WTC11 (cell line): ENCODE results near the gene LDLRAD3. TPM values are rescaled to one million over a fixed set of nuclear protein-coding genes. Genes with fewer than 3 reads are reported as not detected.

ENCODE experiments used
- ATAC-seq: fragments of 200-7000 bp; cut with Tn5 transposase; 2 replicates; pipeline ENCODE4 v1.10.0; 2021; ENCODE audit warnings: mild to moderate bottlenecking, moderate library complexity
- CTCF ChIA-PET: fragments of 300-600 bp; sonication (Branson Sonifier 250); formaldehyde crosslinking; loops from one replicate; lab custom pipeline; 2021; ENCODE audit warnings: antibody characterized with exemption; lab: Charles Lee
- POLR2A ChIA-PET: fragments of 350-600 bp; sonication (Branson Sonifier 250); formaldehyde crosslinking; loops from one replicate; lab custom pipeline; 2021; ENCODE audit warnings: antibody characterized with exemption; lab: Charles Lee
- DNase-seq: peaks from one replicate; pipeline ENCODE4 v3.0.0; 2021; ENCODE audit warnings: low spot score
- H3K27ac Mint-ChIP-seq: 2 replicates; pipeline ENCODE4 v1.8.0; 2021; ENCODE audit warnings: mixed read lengths
- H3K27me3 Mint-ChIP-seq: 2 replicates; pipeline ENCODE4 v1.8.0; 2021; ENCODE audit warnings: low read depth, mild to moderate bottlenecking, moderate library complexity, mixed read lengths
- H3K36me3 Mint-ChIP-seq: 2 replicates; pipeline ENCODE4 v1.8.0; 2021; ENCODE audit warnings: mixed read lengths
- H3K4me1 Mint-ChIP-seq: 2 replicates; pipeline ENCODE4 v1.8.0; 2022; ENCODE audit warnings: mixed read lengths
- H3K4me3 Mint-ChIP-seq: 2 replicates; pipeline ENCODE4 v1.8.0; 2021; ENCODE audit warnings: mild to moderate bottlenecking, moderate library complexity, mixed read lengths
- H3K9me3 Mint-ChIP-seq: 2 replicates; pipeline ENCODE4 v1.8.0; 2021; ENCODE audit warnings: mixed read lengths
- ATF1 ChIP-seq: sonication (generic); formaldehyde crosslinking; IDR thresholded peaks from 2 replicates; pipeline ENCODE4 v1.8.1; 2023; ENCODE audit warnings: mild to moderate bottlenecking, moderate library complexity, missing genetic modification reagents
- CDX4 ChIP-seq: fragments of 250-450 bp; sonication (Bioruptor Pico); IDR thresholded peaks from 2 replicates; pipeline ENCODE4 v1.9.0; 2021; ENCODE audit warnings: moderate library complexity, mild to moderate bottlenecking, inconsistent platforms, borderline replicate concordance
- CREB1 ChIP-seq: sonication (generic); formaldehyde crosslinking; IDR thresholded peaks from 2 replicates; pipeline ENCODE4 v1.8.0; 2023; ENCODE audit warnings: mild to moderate bottlenecking, missing genetic modification reagents
- CREM ChIP-seq: sonication (generic); formaldehyde crosslinking; IDR thresholded peaks from 2 replicates; pipeline ENCODE4 v1.8.1; 2022; ENCODE audit warnings: mild to moderate bottlenecking, missing genetic modification reagents, moderate library complexity
- ESRRA ChIP-seq: sonication (generic); formaldehyde crosslinking; IDR thresholded peaks from 2 replicates; pipeline ENCODE4 v1.8.1; 2022; ENCODE audit warnings: mild to moderate bottlenecking, missing genetic modification reagents, borderline replicate concordance
- FOXJ3 ChIP-seq: sonication (generic); formaldehyde crosslinking; IDR thresholded peaks from 2 replicates; pipeline ENCODE4 v1.9.0; 2021; ENCODE audit warnings: missing genetic modification reagents, mild to moderate bottlenecking, borderline replicate concordance
- FOXK1 ChIP-seq: sonication (generic); formaldehyde crosslinking; IDR thresholded peaks from 2 replicates; pipeline ENCODE4 v1.8.0; 2022; ENCODE audit warnings: mild to moderate bottlenecking, moderate library complexity, missing genetic modification reagents
- FOXP1 ChIP-seq: sonication (generic); formaldehyde crosslinking; IDR thresholded peaks from 2 replicates; pipeline ENCODE4 v1.8.0; 2022; ENCODE audit warnings: missing genetic modification reagents, mild to moderate bottlenecking, moderate library complexity, borderline replicate concordance
- FOXP4 ChIP-seq: sonication (generic); formaldehyde crosslinking; IDR thresholded peaks from 2 replicates; pipeline ENCODE4 v1.8.0; 2022; ENCODE audit warnings: mild to moderate bottlenecking, missing genetic modification reagents
- MXD4 ChIP-seq: fragments of 250-450 bp; sonication (Bioruptor Pico); IDR thresholded peaks from 2 replicates; pipeline ENCODE4 v1.8.0; 2021; ENCODE audit warnings: mild to moderate bottlenecking, moderate library complexity, borderline replicate concordance
- MYBL2 ChIP-seq: sonication (generic); formaldehyde crosslinking; IDR thresholded peaks from 2 replicates; pipeline ENCODE4 v1.8.1; 2023; ENCODE audit warnings: mild to moderate bottlenecking, moderate library complexity, missing genetic modification reagents
- NR3C1 ChIP-seq: sonication (generic); formaldehyde crosslinking; conservative IDR thresholded peaks from 2 replicates; pipeline ENCODE4 v1.8.1; 2023; ENCODE audit warnings: low read depth, mild to moderate bottlenecking, missing genetic modification reagents
- PRDM15 ChIP-seq: sonication (generic); formaldehyde crosslinking; IDR thresholded peaks from 2 replicates; pipeline ENCODE4 v1.8.0; 2022; ENCODE audit warnings: missing genetic modification reagents
- PRRX2 ChIP-seq: fragments of 250-450 bp; sonication (Bioruptor Pico); IDR thresholded peaks from 2 replicates; pipeline ENCODE4 v1.8.0; 2021; ENCODE audit warnings: mild to moderate bottlenecking
- SMAD4 ChIP-seq: sonication (generic); formaldehyde crosslinking; IDR thresholded peaks from 2 replicates; pipeline ENCODE4 v1.8.0; 2022; ENCODE audit warnings: mild to moderate bottlenecking, missing genetic modification reagents
- STAT6 ChIP-seq: sonication (generic); formaldehyde crosslinking; conservative IDR thresholded peaks from 2 replicates; pipeline ENCODE4 v1.8.1; 2023; ENCODE audit warnings: mild to moderate bottlenecking, low read depth, missing genetic modification reagents, moderate library complexity
- ZMAT4 ChIP-seq: fragments of 250-450 bp; sonication (Bioruptor Pico); IDR thresholded peaks from 2 replicates; pipeline ENCODE4 v1.9.0; 2021; ENCODE audit warnings: mild to moderate bottlenecking
- ZNF396 ChIP-seq: fragments of 250-450 bp; sonication (Bioruptor Pico); IDR thresholded peaks from 2 replicates; pipeline ENCODE4 v1.8.0; 2021; ENCODE audit warnings: mild to moderate bottlenecking, moderate library complexity, borderline replicate concordance
- total RNA-seq: library from RNA; stranded (reverse); gene quantifications from 3 replicates; pipeline ENCODE4 v1.2.3, GENCODE V29; 2021

The LDLRAD3 gene
- total RNA-seq, 1 experiment from 2014 or later = 14.5 TPM

- CTCF ChIA-PET = interaction anchor here (0.7 to 2.1 kb wide), 3 partner anchors 9 to 1782 kb away, joined by 3 to 10 read pairs (median 3); no protein-coding TSS in a partner anchor
- no peak overlapping the region for H3K27ac Mint-ChIP-seq
- no peak for ATAC-seq
Measured at GRCh38 chr11:36089920-36090319, 146.1 kb downstream of the LDLRAD3 start.

GRCh38 chr11:36090356-36091109 is 146.7 kb downstream of the LDLRAD3 start:
- Mint-ChIP-seq H3K9me3 (peaks cover 15% of the 10 kb centered on the region), H3K36me3 (peaks cover 37% of the 10 kb centered on the region), H3K27me3 (no peaks in the 10 kb centered on the region; the same call in 1 of the 2 replicates), H3K27ac (peak overlapping the region; percentile 90), H3K4me3 (no peak overlapping the region), H3K4me1 (peaks cover 71% of the 10 kb centered on the region)
- peak; percentile 18 for ATAC-seq
- no peak for DNase-seq
- POLR2A ChIA-PET = no interaction called here
- CTCF ChIA-PET = interaction anchor here (0.9 to 3.0 kb wide), 5 partner anchors 21 to 1783 kb away, joined by 3 to 25 read pairs (median 10); no protein-coding TSS in a partner anchor
- TF ChIP-seq CREB1 (no peak), ATF1 (CRISPR knock-in tag) (no peak), MXD4 (CRISPR knock-in tag) (no peak), NR3C1 (CRISPR knock-in tag) (no peak), ESRRA (CRISPR knock-in tag) (no peak), FOXP4 (CRISPR knock-in tag) (no peak), ZNF396 (no peak)

More at GRCh38 chr11:36089920-36090319, 146.1 kb downstream of the LDLRAD3 start:
- no peak for TF ChIP-seq ZMAT4 (CRISPR knock-in tag)
- TF ChIP-seq CREM (CRISPR knock-in tag) = no peak
- TF ChIP-seq MYBL2 (CRISPR knock-in tag) = no peak
- TF ChIP-seq FOXK1 (CRISPR knock-in tag) = no peak
- POLR2A ChIA-PET = no interaction called here
- Mint-ChIP-seq H3K27me3 (peaks cover 3% of the 10 kb centered on the region; the same call in 1 of the 2 replicates), H3K36me3 (peaks cover 36% of the 10 kb centered on the region), H3K4me3 (no peak overlapping the region), H3K4me1 (peaks cover 71% of the 10 kb centered on the region), H3K9me3 (peaks cover 15% of the 10 kb centered on the region)
- no peak for DNase-seq

- peaks cover 39% of the 10 kb centered on the region for H3K36me3 Mint-ChIP-seq
- CTCF ChIA-PET = interaction anchor here (0.6 to 3.0 kb wide), 6 partner anchors 17 to 758 kb away, joined by 3 to 25 read pairs (median 8); no protein-coding TSS in a partner anchor
- H3K4me1 Mint-ChIP-seq = peaks cover 65% of the 10 kb centered on the region
- H3K27ac Mint-ChIP-seq = peak overlapping the region; percentile 90
- no peaks in the 10 kb centered on the region; the same call in 1 of the 2 replicates for H3K27me3 Mint-ChIP-seq
- peaks cover 15% of the 10 kb centered on the region for H3K9me3 Mint-ChIP-seq
- POLR2A ChIA-PET = no interaction called here
- no peak overlapping the region for H3K4me3 Mint-ChIP-seq
- TF ChIP-seq SMAD4 (CRISPR knock-in tag) = no peak
- no peak for TF ChIP-seq PRDM15 (CRISPR knock-in tag)
- no peak for TF ChIP-seq STAT6 (CRISPR knock-in tag)
- no peak for TF ChIP-seq FOXK1 (CRISPR knock-in tag)
- TF ChIP-seq FOXP1 = no peak
- TF ChIP-seq CDX4 (CRISPR knock-in tag) = no peak
- TF ChIP-seq PRRX2 (CRISPR knock-in tag) = no peak
- TF ChIP-seq ESRRA (CRISPR knock-in tag) = no peak
- TF ChIP-seq FOXJ3 (CRISPR knock-in tag) = no peak
- DNase-seq (no peak), ATAC-seq (no peak)
Measured at GRCh38 chr11:36091256-36091811, 147.5 kb downstream of the LDLRAD3 start.
